ENCODE results near the gene PACRG. TPM values are rescaled to one million over a fixed set of nuclear protein-coding genes. Genes with fewer than 3 reads are reported as not detected.

Gene PACRG
- polyA plus RNA-seq, 1 donor from 2014 or later, result 16.6 TPM

GRCh38 chr6:163137398-163137881 is 409.7 kb downstream of the PACRG start:
- Histone ChIP-seq H3K27me3 (ENCODE audit: insufficient read depth, low read depth, low read length) (no peaks in the 10 kb centered on the region), H3K9ac (ENCODE audit: low read length) (no peak overlapping the region), H4K20me1 (ENCODE audit: insufficient read depth) (no peaks in the 10 kb centered on the region), H3K9me3 (ENCODE audit: low read length) (no peaks in the 10 kb centered on the region), H3K4me2 (ENCODE audit: low read length) (no peak overlapping the region), H3K9me2 (ENCODE audit: insufficient read depth, low read length) (no peaks in the 10 kb centered on the region), H3F3A (ENCODE audit: insufficient read depth, low read length, poor library complexity, severe bottlenecking) (no peaks in the 10 kb centered on the region), H3K36me3 (ENCODE audit: insufficient read depth, low read length) (no peaks in the 10 kb centered on the region), H3K27ac (ENCODE audit: low read length) (no peak overlapping the region), H2AFZ (ENCODE audit: low read depth, low read length) (no peak overlapping the region), H3K79me2 (replicated peaks; ENCODE audit: insufficient read depth, low read length) (no peaks in the 10 kb centered on the region), H3K4me3 (ENCODE audit: low read length) (no peak overlapping the region)
- TF ChIP-seq REST (IDR thresholded peaks at IDR 0.05; ENCODE audit: borderline replicate concordance), result no peak
- no peak for TF ChIP-seq SMC3 (conservative IDR thresholded peaks at IDR 0.05; ENCODE audit: poor library complexity)
- no peak for TF ChIP-seq EZH2 (IDR thresholded peaks at IDR 0.05; ENCODE audit: borderline replicate concordance, insufficient read depth, low read length, poor library complexity, severe bottlenecking)
- no peak for TF ChIP-seq TAF1 (IDR thresholded peaks at IDR 0.05; ENCODE audit: low read depth)
- TF ChIP-seq POLR2AphosphoS5 (IDR thresholded peaks at IDR 0.05), result no peak
- no peak for TF ChIP-seq EP300 (conservative IDR thresholded peaks at IDR 0.05; ENCODE audit: poor library complexity, severe bottlenecking)
- TF ChIP-seq MXI1 (conservative IDR thresholded peaks at IDR 0.05; ENCODE audit: poor library complexity, severe bottlenecking), result no peak
- no peak for TF ChIP-seq CTCF (IDR thresholded peaks at IDR 0.05; ENCODE audit: poor library complexity, severe bottlenecking)
- TF ChIP-seq RAD21 (conservative IDR thresholded peaks at IDR 0.05), result no peak

GRCh38 chr6:163146036-163146435 is 418.3 kb downstream of the PACRG start:
- Histone ChIP-seq H3K4me3 (ENCODE audit: low read length) (no peak overlapping the region), H4K20me1 (ENCODE audit: insufficient read depth) (no peaks in the 10 kb centered on the region), H3F3A (ENCODE audit: insufficient read depth, low read length, poor library complexity, severe bottlenecking) (no peaks in the 10 kb centered on the region), H3K27me3 (ENCODE audit: insufficient read depth, low read depth, low read length) (no peaks in the 10 kb centered on the region), H3K9ac (ENCODE audit: low read length) (no peak overlapping the region), H3K79me2 (replicated peaks; ENCODE audit: insufficient read depth, low read length) (no peaks in the 10 kb centered on the region), H3K36me3 (ENCODE audit: insufficient read depth, low read length) (no peaks in the 10 kb centered on the region), H3K9me2 (ENCODE audit: insufficient read depth, low read length) (no peaks in the 10 kb centered on the region), H2AFZ (ENCODE audit: low read depth, low read length) (no peak overlapping the region), H3K4me2 (ENCODE audit: low read length) (no peak overlapping the region), H3K9me3 (ENCODE audit: low read length) (no peaks in the 10 kb centered on the region), H3K27ac (ENCODE audit: low read length) (no peak overlapping the region)
- no peak for TF ChIP-seq EP300 (conservative IDR thresholded peaks at IDR 0.05; ENCODE audit: poor library complexity, severe bottlenecking)
- no peak for TF ChIP-seq POLR2AphosphoS5 (IDR thresholded peaks at IDR 0.05)
- TF ChIP-seq RAD21 (conservative IDR thresholded peaks at IDR 0.05), result no peak
- TF ChIP-seq TAF1 (IDR thresholded peaks at IDR 0.05; ENCODE audit: low read depth), result no peak
- TF ChIP-seq EZH2 (IDR thresholded peaks at IDR 0.05; ENCODE audit: borderline replicate concordance, insufficient read depth, low read length, poor library complexity, severe bottlenecking), result no peak
- no peak for TF ChIP-seq MXI1 (conservative IDR thresholded peaks at IDR 0.05; ENCODE audit: poor library complexity, severe bottlenecking)
- TF ChIP-seq SMC3 (conservative IDR thresholded peaks at IDR 0.05; ENCODE audit: poor library complexity), result no peak
- no peak for TF ChIP-seq CTCF (IDR thresholded peaks at IDR 0.05; ENCODE audit: poor library complexity, severe bottlenecking)
- TF ChIP-seq REST (IDR thresholded peaks at IDR 0.05; ENCODE audit: borderline replicate concordance), result no peak

Data from neural cell (in vitro differentiated cells).